B cell (primary cell): ENCODE measurements around the gene CEP85L. TPM values are rescaled to one million over a fixed set of nuclear protein-coding genes. Genes with fewer than 3 reads are reported as not detected.

Source experiments
- ATAC-seq: fragments of 200-7000 bp; cut with Tn5 transposase; one replicate; pipeline ENCODE4 v1.10.0; 2021; ENCODE audit warnings: low read depth, mild to moderate bottlenecking, moderate number of reproducible peaks, moderate library complexity
- CTCF ChIA-PET: fragments of 350-600 bp; sonication (Branson Sonifier 250); formaldehyde crosslinking; loops from one replicate; lab custom pipeline; 2021; ENCODE audit warnings: antibody characterized with exemption, inconsistent platforms; lab: Charles Lee
- POLR2A ChIA-PET: fragments of 350-600 bp; sonication (Branson Sonifier 250); formaldehyde crosslinking; loops from one replicate; lab custom pipeline; 2021; ENCODE audit warnings: antibody characterized with exemption; lab: Charles Lee
- DNase-seq: peaks from one replicate; pipeline ENCODE4 v3.0.0; 2013
- H2AFZ ChIP-seq: 2 replicates; pipeline ENCODE4 v1.6.1; 2012; ENCODE audit warnings: mild to moderate bottlenecking, low read depth, low read length; ENCODE audit not compliant: insufficient read depth, poor library complexity, severe bottlenecking
- H3K27ac ChIP-seq, 2 donors: 1 replicate in 1 of 2; 2 replicates in 1 of 2; pipeline ENCODE4 v1.5.1; 2012 to 2013; ENCODE audit warnings: low read length in 2 of 2, mild to moderate bottlenecking in 2 of 2, moderate library complexity in 1 of 2
- H3K27me3 ChIP-seq, 4 experiments: fragments of 200-600 bp in 1 of 4; sonication (generic) in 1 of 4; replicated peaks in 1 of 4; 1 replicate in 2 of 4; 2 replicates in 2 of 4; pipeline versions ENCODE4 v1.6.1 to v1.7.0; 2013 to 2016; ENCODE audit warnings: low read length in 3 of 4, mild to moderate bottlenecking in 2 of 4, mixed read lengths in 1 of 4, moderate library complexity in 1 of 4; ENCODE audit not compliant: insufficient read depth in 4 of 4, control insufficient read depth in 3 of 4; ENCODE audit errors: control extremely low read depth in 1 of 4
- H3K36me3 ChIP-seq, 2 experiments: replicated peaks in 1 of 2; 1 replicate in 1 of 2; 2 replicates in 1 of 2; pipeline versions ENCODE4 v1.6.1 to v1.7.1; 2013; ENCODE audit warnings: low read length in 1 of 2; ENCODE audit not compliant: insufficient read depth in 2 of 2, control insufficient read depth in 1 of 2; ENCODE audit errors: control extremely low read depth in 1 of 2, extremely low read depth in 1 of 2
- H3K4me1 ChIP-seq, 2 donors: fragments of 200-600 bp in 1 of 2; sonication (generic) in 1 of 2; 1 replicate in 1 of 2; 2 replicates in 1 of 2; pipeline versions ENCODE4 v1.5.1 to v1.6.1; 2013 to 2017; ENCODE audit warnings: low read length in 2 of 2; ENCODE audit not compliant: control insufficient read depth in 2 of 2, insufficient read depth in 2 of 2
- H3K4me2 ChIP-seq: replicated peaks from 2 replicates; pipeline ENCODE3; 2012; ENCODE audit warnings: mild to moderate bottlenecking, low read depth, low read length; ENCODE audit not compliant: poor library complexity, severe bottlenecking
- H3K4me3 ChIP-seq, 5 experiments: fragments of 200-600 bp in 1 of 5; sonication (generic) in 1 of 5; 1 replicate in 3 of 5; 2 replicates in 2 of 5; pipeline versions ENCODE4 v1.5.1 to v1.7.0; 2011 to 2016; ENCODE audit warnings: low read length in 4 of 5, mild to moderate bottlenecking in 4 of 5, low read depth in 2 of 5, control low read depth in 1 of 5, moderate library complexity in 1 of 5; ENCODE audit not compliant: insufficient read depth in 1 of 5; ENCODE audit errors: control extremely low read depth in 1 of 5, extremely low read depth in 1 of 5
- H3K79me2 ChIP-seq: fragments of 200-600 bp; sonication (generic); one replicate; pipeline ENCODE4 v1.6.0; 2016; ENCODE audit warnings: low read length; ENCODE audit not compliant: control insufficient read depth, insufficient read depth
- H3K9ac ChIP-seq: fragments of 200-600 bp; sonication (generic); 2 replicates; pipeline ENCODE4 v1.6.1; 2017; ENCODE audit warnings: mild to moderate bottlenecking, low read length, moderate library complexity
- H3K9me3 ChIP-seq, 3 donors: one replicate each; pipeline versions ENCODE4 v1.6.1 to v1.7.1; 2013; ENCODE audit warnings: low read length in 2 of 3; ENCODE audit not compliant: control insufficient read depth in 2 of 3, insufficient read depth in 1 of 3; ENCODE audit errors: control extremely low read depth in 1 of 3
- H4K20me1 ChIP-seq: 2 replicates; pipeline ENCODE4 v1.6.0; 2012; ENCODE audit warnings: mild to moderate bottlenecking, low read length; ENCODE audit not compliant: insufficient read depth, control insufficient read depth, poor library complexity, severe bottlenecking
- H3K27ac Mint-ChIP-seq: one replicate; pipeline ENCODE4 v1.8.0; 2021; ENCODE audit warnings: mixed read lengths
- H3K27me3 Mint-ChIP-seq: one replicate; pipeline ENCODE4 v1.8.0; 2021; ENCODE audit warnings: mixed read lengths
- H3K4me1 Mint-ChIP-seq: one replicate; pipeline ENCODE4 v1.8.0; 2021; ENCODE audit warnings: mixed read lengths
- H3K4me3 Mint-ChIP-seq: one replicate; pipeline ENCODE4 v1.8.0; 2021; ENCODE audit warnings: mixed read lengths
- H3K9me3 Mint-ChIP-seq: one replicate; pipeline ENCODE4 v1.8.0; 2022; ENCODE audit warnings: mixed read lengths; ENCODE audit not compliant: insufficient read depth
- EZH2 ChIP-seq: IDR thresholded peaks from 2 replicates; pipeline ENCODE4 v1.6.1; 2012; ENCODE audit warnings: borderline replicate concordance, low read depth, mild to moderate bottlenecking, moderate library complexity, low read length; ENCODE audit not compliant: insufficient read depth, poor library complexity, severe bottlenecking
- WGBS: methylation state at CpG from one replicate; pipeline ENCODE4 v1.1.5; 2013; ENCODE audit warnings: missing lambda C conversion rate; ENCODE audit not compliant: insufficient coverage; 5-methylcytosine and 5-hydroxymethylcytosine counted together
- intact Hi-C: fragments of 100-400 bp; cut with micrococcal nuclease; formaldehyde crosslinking; loops from one replicate; pipeline ENCODE4 v1.10.0; 2022
- polyA plus RNA-seq: library from polyadenylated mRNA; depleted of rRNA; stranded (reverse); fragments of >200 nt; gene quantifications from 2 replicates; pipeline ENCODE4 v1.2.3, GENCODE V29; 2012
- total RNA-seq, 2 donors: library from RNA; stranded (reverse); fragments of 120-200 nt in 1 of 2; gene quantifications; 1 replicate in 1 of 2; 2 replicates in 1 of 2; pipeline versions ENCODE4 v1.2.3 to v1.2.4, GENCODE V29; 2013 to 2022
- TF ChIP-seq, protein P1 (sequence below): fragments of 200-600 bp; IDR thresholded peaks from one replicate; pipeline ENCODE4 v1.8.0; 2022; ENCODE audit warnings: antibody characterized with exemption, mild to moderate bottlenecking

Gene CEP85L
- total and polyA plus RNA-seq, 2 donors (not counting 1 experiment from before 2014, with no cell fraction given) = 7.6 to 32.1 TPM

DNA sequence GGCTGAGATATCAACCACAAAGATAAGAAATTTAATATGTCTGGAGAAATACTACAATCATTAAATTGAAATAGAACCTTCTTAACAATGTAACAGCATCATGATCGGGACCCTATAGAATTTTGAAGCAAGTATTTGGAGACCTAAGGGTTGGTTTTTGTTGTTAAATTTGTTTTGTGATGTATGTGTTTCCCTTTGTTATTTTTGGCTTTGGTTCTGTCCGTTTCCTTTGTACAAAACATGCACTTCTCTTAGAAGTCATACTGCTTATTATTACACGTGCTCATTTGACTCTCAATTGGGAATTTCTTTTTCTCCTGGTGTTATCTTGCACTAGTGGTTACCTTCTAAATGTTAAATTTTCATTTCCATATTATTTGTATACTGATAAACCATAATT lies 107.3 kb downstream of the CEP85L start:
- no peak overlapping the region for H2AFZ ChIP-seq
- Mint-ChIP-seq H3K27ac (no peak overlapping the region), H3K4me1 (no peaks in the 10 kb centered on the region), H3K4me3 (no peak overlapping the region), H3K27me3 (no peaks in the 10 kb centered on the region), H3K9me3 (no peaks in the 10 kb centered on the region)
- POLR2A ChIA-PET = no interaction called here
- intact Hi-C loops = no loop called here
- TF ChIP-seq EZH2 = no peak
- TF ChIP-seq, protein P1, sequence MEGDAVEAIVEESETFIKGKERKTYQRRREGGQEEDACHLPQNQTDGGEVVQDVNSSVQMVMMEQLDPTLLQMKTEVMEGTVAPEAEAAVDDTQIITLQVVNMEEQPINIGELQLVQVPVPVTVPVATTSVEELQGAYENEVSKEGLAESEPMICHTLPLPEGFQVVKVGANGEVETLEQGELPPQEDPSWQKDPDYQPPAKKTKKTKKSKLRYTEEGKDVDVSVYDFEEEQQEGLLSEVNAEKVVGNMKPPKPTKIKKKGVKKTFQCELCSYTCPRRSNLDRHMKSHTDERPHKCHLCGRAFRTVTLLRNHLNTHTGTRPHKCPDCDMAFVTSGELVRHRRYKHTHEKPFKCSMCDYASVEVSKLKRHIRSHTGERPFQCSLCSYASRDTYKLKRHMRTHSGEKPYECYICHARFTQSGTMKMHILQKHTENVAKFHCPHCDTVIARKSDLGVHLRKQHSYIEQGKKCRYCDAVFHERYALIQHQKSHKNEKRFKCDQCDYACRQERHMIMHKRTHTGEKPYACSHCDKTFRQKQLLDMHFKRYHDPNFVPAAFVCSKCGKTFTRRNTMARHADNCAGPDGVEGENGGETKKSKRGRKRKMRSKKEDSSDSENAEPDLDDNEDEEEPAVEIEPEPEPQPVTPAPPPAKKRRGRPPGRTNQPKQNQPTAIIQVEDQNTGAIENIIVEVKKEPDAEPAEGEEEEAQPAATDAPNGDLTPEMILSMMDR = no peak
- no peak overlapping the region for H3K4me3 ChIP-seq
- peaks cover 5% of the 10 kb centered on the region for H3K79me2 ChIP-seq
- DNase-seq = no peak
- no peak for ATAC-seq
- H3K27ac ChIP-seq = no peak overlapping the region
- no CpG with 5 or more reads among the region's 3 CpGs for WGBS
- H3K9ac ChIP-seq = no peak overlapping the region
- H3K4me2 ChIP-seq = no peak overlapping the region
- H3K36me3 ChIP-seq = no peaks in the 10 kb centered on the region
- no peaks in the 10 kb centered on the region for H3K9me3 ChIP-seq
- H3K4me1 ChIP-seq = no peaks in the 10 kb centered on the region
- H3K27me3 ChIP-seq = no peaks in the 10 kb centered on the region
- CTCF ChIA-PET = no interaction called here
- H4K20me1 ChIP-seq = peaks cover 4% of the 10 kb centered on the region

DNA sequence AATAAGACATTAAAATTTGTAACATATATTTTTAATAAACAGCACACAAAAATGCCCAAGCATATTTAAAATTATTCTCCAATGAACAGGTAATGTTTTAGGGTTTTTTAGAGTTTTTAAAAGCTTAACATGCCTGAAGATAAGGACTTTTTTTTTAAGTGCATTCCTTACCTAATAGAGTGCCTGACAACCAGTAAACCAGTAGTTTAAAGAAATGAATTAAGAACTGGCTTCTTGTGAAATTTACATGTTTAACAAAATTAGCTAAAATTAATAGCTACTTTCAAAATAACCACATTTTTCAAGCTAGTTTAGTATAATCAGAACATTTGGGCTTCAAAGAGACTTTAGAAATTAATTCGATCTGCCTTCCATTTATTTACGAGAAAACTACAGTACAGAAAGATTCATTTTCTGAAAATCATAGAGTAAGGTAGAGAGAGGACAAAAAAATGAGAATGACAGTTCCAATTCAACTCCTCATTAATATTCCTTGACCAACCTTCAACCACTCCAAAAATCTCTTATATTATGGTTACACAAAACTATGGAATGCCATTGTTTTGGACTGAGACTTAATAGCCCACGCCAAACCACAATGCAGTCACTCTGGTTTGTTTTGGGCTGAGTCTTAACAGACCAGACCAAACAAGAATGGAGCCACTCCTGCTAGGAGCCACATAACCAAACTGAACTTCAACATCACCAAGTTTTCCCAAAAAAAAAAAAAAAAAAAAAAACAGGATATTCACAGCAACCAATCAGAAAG lies 109.0 kb downstream of the CEP85L start:
- Histone ChIP-seq H3K36me3 (no peaks in the 10 kb centered on the region), H3K27ac (no peak overlapping the region), H3K4me3 (no peak overlapping the region), H3K4me1 (no peaks in the 10 kb centered on the region), H3K27me3 (no peaks in the 10 kb centered on the region), H2AFZ (no peak overlapping the region), H3K4me2 (no peak overlapping the region), H4K20me1 (peaks cover 4% of the 10 kb centered on the region), H3K9ac (no peak overlapping the region), H3K79me2 (peaks cover 5% of the 10 kb centered on the region), H3K9me3 (no peaks in the 10 kb centered on the region)
- CTCF ChIA-PET = interaction anchor here (0.6 to 1.0 kb wide), 2 partner anchors 9 to 1204 kb away, joined by 3 to 4 read pairs; no protein-coding TSS in a partner anchor
- Mint-ChIP-seq H3K4me1 (no peaks in the 10 kb centered on the region), H3K9me3 (no peaks in the 10 kb centered on the region), H3K27me3 (no peaks in the 10 kb centered on the region), H3K4me3 (no peak overlapping the region), H3K27ac (no peak overlapping the region)
- DNase-seq = no peak
- no peak for ATAC-seq
- intact Hi-C loops = no loop called here
- TF ChIP-seq EZH2 = no peak
- TF ChIP-seq, protein P1 = no peak
- POLR2A ChIA-PET = no interaction called here
- 100% methylated on average over 1 of the region's 3 CpGs for WGBS
